A172 (cell line): Measurements from ENCODE around the gene RAB42. TPM values are rescaled to one million over a fixed set of nuclear protein-coding genes. Genes with fewer than 3 reads are reported as not detected.

Experiments
- total RNA-seq: library from RNA; depleted of rRNA; stranded (reverse); fragments of >200 nt; shearing (Covaris generic); gene quantifications from 2 replicates; pipeline ENCODE4 v1.2.3, GENCODE V29; 2014; rRNA removed

The RAB42 gene
- total RNA-seq, 1 experiment from 2014 or later, result not detected

Other genes starting within 250 kb of the RAB42 start
- 4.0 and 6.0 TPM in 2 replicates for gene PHACTR4, start 222.5 kb upstream of the RAB42 start, total RNA-seq
- gene RCC1, start 86.2 kb upstream of the RAB42 start, total RNA-seq, result 20.1 and 28.6 TPM in 2 replicates
- 15.2 and 17.1 TPM in 2 replicates for gene TRNAU1AP, start 39.2 kb upstream of the RAB42 start, total RNA-seq
- gene TAF12, start 50.8 kb downstream of the RAB42 start, total RNA-seq, result 15.4 and 17.4 TPM in 2 replicates
- gene RNU11, start 56.3 kb downstream of the RAB42 start, total RNA-seq, result not detected in 2 replicates
- 4.3 and 5.0 TPM in 2 replicates for gene GMEB1, start 76.5 kb downstream of the RAB42 start, total RNA-seq
- 48.2 and 51.3 TPM in 2 replicates for gene YTHDF2, start 144.7 kb downstream of the RAB42 start, total RNA-seq
- not detected in 2 replicates for gene OPRD1, start 219.9 kb downstream of the RAB42 start, total RNA-seq